Testis (tissue), 2 donors: Measurements from ENCODE around the gene COQ6.

Experiments
- POLR2A ChIP-seq: fragments of 450-650 bp; IDR thresholded peaks from one replicate; pipeline ENCODE4 v1.6.1; 2017; ENCODE audit warnings: antibody characterized with exemption, mild to moderate bottlenecking, moderate library complexity
- TF ChIP-seq, protein P1 (sequence below), 3 experiments: fragments of 450-650 bp in 2 of 3; fragments of 200-600 bp in 1 of 3; sonication (generic) in 1 of 3; IDR thresholded peaks; one replicate each; pipeline ENCODE4 v1.5.1; 2016 to 2019; ENCODE audit warnings: antibody characterized with exemption in 3 of 3, mild to moderate bottlenecking in 2 of 3, moderate library complexity in 1 of 3

DNA sequence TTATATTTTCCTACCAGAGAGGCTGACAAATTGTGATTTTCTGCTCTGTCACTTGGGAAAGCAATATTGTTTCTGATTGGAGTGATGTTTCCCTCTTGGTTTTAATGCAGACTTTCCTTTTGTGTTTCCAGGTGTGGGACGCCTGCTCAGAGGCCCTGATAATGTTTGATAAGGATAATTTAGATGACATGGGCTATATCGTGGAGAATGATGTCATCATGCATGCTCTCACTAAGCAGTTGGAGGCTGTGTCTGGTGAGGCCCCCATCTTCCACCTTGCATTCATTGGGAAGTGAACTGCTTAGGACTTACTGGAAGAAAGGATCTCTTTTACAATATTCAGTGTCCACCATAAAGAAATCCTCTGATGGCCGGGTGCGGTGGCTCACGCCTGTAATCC, 5.6 kb downstream of the COQ6 start:
- no peak for TF ChIP-seq POLR2A
- TF ChIP-seq, protein P1, sequence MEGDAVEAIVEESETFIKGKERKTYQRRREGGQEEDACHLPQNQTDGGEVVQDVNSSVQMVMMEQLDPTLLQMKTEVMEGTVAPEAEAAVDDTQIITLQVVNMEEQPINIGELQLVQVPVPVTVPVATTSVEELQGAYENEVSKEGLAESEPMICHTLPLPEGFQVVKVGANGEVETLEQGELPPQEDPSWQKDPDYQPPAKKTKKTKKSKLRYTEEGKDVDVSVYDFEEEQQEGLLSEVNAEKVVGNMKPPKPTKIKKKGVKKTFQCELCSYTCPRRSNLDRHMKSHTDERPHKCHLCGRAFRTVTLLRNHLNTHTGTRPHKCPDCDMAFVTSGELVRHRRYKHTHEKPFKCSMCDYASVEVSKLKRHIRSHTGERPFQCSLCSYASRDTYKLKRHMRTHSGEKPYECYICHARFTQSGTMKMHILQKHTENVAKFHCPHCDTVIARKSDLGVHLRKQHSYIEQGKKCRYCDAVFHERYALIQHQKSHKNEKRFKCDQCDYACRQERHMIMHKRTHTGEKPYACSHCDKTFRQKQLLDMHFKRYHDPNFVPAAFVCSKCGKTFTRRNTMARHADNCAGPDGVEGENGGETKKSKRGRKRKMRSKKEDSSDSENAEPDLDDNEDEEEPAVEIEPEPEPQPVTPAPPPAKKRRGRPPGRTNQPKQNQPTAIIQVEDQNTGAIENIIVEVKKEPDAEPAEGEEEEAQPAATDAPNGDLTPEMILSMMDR (IDR thresholded peaks at IDR 0.05) = no peak
